ENCODE measurements around the gene LPO.

Gene LPO

DNA sequence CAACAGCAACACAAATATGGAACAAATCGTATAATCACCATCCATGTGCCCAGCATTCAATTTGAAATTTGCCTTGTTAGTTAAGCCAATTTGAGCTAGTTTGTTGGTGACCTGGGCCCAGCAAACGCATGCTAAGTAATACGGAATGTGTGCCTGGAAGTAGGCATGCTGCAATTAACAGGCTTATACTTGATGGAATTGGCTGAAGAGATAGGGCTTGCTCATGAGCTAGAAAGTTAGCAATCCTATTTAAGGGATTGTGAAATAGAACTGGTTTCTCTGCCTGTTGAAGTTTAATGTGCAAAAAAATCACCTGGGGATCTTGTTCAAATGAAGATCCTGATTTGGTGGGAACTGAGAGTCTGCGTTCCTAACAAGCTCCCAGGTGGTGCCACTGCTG lies 8.5 kb upstream of the LPO start:
- DNase-seq: no peak

DNA sequence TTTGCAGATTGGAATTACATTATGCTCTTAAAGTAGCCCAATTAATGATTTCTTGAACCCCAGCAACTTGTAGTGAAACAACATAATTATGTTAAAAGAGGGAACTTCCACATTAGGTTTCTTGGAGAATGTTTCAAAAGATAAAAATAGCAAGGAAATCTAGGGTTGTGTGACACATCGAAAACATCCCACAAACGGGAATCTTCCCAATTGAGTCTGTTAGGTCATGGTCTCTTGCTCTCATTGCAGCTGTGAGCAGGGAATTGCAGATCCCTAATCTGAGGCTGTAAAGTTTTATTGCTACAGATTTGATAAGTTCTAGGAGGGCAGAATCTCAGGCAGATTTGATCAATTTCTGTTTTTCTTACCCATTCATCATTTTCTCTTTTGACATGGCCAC lies 6.7 kb upstream of the LPO start:
- DNase-seq: no peak

DNA sequence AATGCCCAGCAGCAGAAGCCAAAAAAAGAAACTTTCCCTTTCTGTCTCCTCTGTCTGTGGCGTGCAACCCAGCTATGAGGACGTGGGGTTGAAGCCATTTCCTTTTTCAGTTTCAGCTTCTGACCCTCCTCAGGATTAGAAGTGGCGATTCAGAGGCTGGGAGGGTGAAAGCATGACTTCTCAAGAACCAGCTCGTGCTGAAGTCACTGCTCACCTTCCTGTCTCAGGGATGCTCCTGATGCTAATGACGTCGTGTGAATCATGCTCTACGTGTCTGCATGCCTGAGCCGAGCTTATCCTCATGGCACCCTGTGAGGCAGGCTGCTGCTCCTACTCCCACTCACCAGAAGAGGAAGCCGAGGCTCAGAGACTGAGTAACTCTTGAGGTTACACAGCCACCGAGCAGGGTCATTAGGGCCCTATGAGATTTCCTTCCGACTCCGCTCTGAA lies 5.7 kb upstream of the LPO start:
- DNase-seq: peak in 1 of 2 donors; percentile 23

DNA sequence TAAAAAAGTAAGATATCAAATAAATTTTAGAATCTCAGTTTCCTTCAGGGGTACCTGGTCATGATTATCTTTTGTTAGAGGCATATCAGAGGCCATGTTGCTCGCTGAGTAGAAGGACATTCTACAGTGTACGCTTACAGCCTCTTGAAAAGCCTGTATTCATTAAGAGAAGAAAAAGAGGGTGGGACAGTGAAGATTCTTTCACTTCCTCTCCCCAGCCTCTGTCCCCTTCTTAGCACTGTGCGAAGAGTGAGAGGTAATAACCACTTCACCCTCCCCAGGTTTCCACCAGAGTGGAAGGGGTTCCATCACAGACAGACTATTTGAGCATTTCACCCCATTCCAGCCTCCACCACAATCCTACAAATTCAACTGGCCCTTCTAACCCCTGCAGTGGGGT lies 4.8 kb upstream of the LPO start:
- DNase-seq: no peak

DNA sequence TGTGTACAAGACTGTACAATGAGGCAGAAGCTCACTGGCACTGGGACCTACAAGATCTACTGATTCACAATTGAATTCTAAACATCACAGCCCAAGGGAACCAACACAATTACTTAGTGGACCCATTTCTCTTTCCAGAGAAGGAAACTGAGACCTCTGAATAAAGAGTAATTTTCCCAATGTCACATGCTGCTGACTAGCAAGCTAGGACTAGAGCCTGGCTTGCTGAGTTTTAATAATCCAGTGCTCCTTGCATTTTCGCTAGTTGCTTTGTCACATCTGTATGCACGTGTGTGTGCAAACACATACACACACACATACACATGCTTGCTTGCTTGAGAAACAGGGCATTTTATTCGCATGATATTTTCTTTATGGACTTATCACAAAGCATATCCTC lies 3.9 kb upstream of the LPO start:
- DNase-seq: no peak

DNA sequence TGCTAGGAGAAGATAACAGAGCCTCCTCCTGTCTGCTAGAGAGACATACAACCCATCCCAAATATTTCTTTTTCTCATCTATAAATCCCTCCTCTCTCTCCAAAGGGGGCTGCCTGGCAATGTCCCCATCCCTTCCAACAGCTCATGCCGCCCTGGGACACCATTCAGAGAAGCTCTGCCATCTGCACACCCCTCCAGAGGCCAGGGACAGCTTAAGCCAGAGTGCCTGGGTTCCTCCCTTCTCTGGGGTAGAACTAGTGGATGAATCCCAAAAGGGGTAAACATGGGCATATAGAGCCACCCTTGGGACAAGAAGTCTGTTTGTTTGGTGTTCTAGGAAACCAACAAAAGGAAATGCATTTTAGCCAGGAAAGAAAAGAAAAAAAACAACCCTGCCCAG lies 2.6 kb upstream of the LPO start:
- DNase-seq: no peak

DNA sequence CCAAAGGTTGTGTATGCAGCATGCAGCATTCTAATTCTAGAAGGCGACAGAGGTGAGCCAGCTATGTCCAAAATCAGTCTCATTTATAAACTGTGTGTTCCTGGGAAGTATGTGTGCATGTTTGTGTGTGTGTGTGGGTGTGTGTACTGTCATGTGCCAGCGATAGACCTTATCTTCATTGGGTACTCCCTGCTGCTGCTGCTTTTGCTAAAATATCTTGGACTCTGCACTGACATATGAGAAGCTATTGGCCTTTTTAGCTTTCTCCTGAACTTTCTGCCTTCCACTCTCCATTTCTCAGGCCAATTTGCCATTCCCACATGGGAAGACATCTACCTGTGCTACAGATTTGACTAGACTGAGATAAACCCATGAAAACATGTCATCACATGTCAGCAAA lies 2.0 kb upstream of the LPO start:
- no peak for DNase-seq

DNA sequence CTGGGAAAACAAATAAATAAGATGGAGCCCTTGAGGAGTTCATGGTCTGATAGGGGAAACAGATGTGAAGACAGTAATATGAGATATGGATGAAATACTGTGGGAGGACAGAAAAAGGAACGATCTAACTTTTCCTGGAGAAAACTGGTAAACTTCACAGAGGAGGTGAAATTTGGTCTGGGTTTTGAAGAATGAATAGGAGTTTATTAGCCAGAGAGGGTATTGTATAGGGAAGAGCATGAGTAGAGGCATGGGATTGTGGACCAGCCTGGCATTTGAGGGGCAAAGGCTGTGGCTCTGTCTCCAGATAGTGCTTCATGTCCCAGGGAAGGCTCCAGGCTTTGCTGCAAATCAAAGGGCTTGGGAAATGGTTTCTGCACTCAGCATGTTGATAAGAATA lies 1.6 kb downstream of the LPO start:
- no peak for DNase-seq

DNA sequence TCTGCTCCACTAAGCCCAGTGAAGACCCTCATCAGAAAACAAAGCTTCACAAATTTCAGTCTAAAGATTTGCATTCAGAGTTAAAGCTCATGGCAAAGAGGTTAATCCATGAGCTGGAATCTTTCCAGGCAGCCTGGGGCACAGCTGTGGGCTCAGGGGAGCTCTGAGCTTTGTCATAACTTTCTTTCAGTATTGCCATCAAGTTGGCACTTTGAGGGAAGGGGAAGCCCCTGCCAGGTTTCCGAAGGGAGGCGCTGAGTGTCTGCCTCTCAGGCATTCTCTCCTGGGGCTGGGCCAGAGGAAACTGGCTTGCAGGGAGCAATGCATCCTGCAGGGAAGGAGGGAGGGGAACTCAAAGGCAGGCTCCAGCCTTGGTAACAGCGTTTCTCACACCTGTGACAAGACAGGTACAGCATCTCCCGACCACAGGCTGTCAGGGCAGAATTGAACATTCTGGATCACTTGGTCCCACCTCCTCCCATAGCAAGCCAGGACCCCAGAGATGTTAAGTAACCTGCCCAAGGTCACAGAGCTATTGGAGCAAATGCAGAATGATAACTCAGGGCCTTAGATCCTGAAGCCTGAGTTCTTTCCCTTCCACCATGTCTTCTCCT lies 3.9 kb downstream of the LPO start:
- peak in 1 of 2 donors; percentile 30 for DNase-seq

DNA sequence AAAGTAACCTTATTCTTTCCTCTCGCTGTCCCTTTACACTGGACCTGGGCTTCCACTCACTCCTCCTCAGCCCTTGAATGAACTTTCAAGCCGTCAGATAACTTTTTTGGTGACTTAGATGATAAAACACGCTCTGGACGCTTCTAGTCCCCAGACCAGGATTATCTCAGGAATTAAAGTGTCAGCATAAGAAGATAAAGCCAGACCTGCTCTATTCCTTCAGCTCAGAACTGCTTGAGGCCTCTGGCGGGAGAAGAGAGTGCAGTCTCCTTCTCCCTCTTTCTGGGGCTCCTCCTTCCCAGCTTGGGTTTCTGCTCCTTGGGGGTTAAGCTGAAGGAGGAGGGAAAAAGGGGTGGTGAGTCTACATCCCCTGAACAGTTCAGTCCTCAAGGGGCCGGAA lies 6.6 kb downstream of the LPO start:
- no peak for DNase-seq

DNA sequence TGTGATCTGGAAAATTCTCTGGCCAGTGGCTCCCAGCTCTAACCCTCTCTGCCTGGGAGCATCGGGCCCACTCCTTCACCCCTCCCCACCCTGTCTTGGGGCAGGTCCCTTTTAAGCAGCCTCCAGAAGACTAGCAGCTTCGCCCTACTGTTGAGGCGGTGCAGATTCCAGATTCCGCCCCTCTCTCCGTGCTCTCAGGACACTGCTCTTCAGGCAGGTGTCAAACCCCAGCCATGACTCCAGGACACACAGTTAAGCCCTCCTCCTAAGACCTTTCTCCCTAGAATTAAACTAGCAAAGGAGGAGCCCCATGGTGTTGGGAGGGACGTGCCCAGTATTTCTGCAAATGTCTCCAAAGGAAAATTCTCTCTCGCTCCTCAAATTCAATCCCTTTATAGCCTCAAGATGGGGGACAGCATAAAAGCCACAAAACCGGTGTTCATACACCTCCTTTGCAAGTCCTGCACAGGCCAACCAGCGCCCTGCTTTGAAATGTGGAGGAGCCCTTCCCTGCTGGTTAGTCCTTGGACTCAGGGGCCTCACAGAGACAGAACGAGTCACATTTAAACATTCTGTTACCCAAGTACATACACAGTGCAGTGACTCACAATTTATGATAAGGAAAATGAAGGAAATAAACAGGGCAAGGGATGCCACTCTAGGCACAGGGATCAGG lies 7.2 kb downstream of the LPO start:
- DNase-seq: no peak

DNA sequence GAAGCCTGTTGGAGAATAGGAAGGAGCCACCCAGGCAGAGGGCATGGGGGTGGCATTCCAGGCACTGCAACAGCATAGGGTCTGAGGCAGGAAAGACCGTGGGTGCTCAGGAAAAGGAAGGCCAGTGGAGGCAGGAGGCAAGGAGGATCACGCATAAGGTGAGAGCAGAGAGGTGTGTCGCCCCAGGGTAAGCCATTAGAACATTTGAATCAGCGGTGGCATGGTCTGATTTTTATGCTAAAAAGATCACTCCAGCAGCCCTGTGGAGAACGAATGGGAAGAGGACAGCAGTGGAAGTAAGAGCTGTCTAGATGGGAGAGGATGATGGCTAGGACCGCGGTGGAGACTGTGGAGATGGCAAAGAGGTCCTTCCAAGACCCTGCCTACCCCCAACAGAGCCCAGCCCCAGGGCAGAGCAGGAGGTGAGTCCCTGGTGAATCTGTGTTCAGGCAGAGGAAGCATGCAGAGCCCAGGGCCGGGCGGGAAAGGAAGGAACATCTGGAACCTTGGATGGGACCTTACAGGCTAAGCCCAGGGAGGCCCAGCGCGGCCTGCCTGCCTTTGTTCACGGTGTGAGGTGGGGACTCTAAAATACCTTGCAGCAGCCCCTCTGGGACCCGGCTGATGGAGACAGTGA lies 7.8 kb downstream of the LPO start:
- no peak for DNase-seq

DNA sequence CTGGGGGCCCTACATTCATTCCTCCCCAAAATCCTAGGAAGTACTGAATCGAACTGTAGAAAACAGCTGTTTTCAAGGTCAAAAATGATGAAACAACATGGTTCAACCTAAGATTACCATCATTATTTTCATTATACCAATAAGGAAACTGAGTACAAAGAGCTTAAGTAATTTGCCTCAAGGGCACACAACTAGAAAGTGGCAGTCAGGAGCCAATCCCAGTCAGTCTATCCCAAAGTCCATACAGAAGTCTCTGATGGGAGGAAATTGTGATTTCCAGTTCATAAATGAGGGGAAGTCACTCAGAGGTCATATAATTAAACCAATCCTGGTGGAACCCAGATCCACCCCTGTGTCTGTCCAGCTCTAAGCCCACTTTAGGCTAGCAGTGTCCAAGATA lies 8.4 kb downstream of the LPO start:
- DNase-seq: no peak

DNA sequence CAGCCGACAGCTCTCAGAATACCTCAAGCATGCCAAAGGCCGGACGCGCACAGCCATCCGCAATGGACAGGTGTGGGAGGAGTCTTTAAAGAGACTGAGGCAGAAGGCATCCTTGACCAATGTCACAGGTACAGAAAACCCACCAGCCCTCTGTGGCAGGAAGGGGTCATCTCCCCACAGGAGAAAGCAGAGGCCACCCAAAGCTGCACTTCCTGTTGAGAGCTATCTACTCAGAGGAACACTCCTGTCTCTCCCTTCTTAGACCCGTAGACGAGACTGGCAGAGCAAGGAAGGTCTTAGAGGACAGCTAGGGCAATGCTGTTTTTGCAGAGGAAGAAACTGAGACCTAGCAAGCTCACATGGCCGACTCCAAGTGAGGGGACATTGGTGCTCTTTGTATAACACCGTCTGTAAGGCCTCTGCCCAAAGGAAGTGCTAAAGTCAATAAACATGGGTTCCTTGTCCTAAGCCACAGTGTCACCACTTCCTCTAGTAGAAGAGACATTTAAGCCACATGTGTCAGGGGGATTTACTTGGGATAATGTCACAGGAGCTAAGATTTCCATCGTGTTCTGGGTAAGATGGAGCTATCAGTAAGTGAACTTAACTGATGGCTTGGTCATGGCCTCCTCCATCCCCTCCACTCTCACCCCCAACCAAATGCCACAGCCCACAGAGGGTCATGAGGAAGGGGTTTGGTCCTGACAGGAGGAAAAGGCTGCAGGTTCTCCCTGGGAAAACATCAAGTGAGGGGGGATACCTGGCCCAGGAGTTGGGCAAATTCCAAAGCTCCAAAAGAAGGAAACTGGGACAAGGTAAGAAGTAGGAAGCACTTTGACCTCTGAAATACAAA lies 9.4 kb downstream of the LPO start:
- DNase-seq: no peak

DNA sequence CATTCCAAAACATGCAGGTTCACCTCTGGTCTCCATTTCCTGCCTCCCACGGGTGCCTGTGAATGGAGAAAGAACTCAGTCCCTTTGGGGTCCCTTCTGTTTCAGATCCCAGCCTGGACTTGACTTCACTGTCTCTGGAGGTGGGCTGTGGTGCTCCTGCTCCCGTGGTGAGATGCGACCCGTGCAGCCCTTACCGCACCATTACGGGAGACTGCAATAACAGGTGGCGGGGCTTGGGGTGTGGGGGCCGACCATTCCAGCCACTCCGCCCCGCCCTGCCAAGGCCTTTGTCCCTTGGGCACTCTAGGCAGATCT lies 10.5 kb downstream of the LPO start:
- DNase-seq: no peak

DNA sequence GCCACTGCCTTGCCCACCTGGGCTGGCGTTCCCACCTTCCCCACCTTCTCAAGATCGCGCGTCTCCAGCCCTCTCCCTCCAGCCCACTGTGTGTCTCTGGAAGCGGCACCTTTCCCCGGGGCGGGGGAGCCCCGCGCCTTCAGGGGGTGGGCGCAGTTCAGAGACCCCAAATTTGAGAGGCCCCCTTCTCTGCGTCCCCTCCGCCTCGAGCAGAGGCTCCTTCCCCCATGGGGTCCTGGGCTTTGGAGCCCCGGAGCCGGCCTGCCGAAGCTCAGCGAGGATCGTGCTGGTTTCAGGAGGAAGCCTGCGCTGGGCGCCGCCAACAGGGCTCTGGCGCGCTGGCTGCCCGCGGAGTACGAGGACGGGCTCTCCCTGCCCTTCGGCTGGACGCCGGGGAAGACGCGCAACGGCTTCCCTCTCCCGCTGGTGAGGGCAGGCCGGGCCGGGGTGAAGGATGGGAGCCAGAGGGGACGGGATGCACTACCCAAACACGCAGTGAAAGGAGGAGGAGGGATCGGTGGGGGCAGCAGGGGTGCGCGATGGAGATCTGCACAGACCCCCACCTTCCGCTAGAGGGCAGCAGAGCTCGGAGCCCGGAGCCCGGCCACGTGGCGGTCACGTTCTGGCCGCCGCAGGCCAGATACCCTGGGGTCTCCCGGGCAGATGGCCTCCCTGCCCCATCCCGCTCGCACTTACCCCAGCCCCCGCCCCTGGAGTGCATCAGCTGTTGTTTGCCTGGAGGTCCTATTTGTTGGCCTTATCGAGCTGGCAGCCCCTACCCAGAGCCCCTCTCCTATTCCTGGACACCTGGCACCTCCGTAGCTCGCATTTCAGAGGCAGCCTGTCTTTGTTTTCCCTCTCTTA lies 11.1 kb downstream of the LPO start:
- peak; percentile 78 to 84 for DNase-seq

DNA sequence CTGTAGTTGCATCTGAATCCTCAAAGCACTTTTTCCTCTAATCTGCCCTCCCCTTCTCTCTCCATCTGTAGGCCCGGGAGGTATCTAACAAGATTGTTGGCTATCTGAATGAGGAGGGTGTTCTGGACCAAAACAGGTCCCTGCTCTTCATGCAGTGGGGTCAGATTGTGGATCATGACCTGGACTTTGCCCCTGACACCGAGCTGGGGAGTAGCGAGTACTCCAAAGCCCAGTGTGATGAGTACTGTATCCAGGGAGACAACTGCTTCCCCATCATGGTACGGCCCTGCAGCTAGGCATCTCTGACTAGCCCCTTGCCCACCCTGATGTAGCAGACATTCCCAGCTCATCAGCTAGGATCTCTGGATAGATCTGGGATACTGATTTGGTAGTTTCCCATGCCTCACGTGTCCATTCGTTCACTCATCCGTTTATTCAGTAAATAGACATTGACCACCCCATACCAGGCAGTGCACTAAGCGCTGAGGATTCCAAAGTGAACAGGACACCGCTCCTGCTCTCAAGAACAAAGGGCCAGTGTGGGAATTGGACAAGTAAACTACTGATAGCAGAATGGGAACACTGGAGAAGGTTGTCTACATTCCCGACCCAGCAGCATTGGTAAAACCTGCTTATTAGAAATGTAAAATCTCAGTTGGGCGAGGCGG lies 12.1 kb downstream of the LPO start:
- DNase-seq: no peak

DNA sequence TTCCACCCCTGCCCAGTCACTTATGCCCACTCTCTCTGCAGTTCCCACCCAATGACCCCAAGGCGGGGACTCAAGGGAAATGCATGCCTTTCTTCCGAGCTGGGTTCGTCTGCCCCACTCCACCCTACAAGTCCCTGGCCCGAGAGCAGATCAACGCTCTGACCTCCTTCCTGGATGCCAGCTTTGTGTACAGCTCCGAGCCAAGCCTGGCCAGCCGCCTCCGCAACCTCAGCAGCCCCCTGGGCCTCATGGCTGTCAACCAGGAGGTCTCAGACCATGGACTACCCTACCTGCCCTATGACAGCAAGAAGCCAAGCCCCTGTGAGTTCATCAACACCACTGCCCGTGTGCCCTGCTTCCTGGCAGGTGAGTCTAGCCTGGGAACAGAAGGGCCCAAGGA lies 13.8 kb downstream of the LPO start:
- DNase-seq: no peak

DNA sequence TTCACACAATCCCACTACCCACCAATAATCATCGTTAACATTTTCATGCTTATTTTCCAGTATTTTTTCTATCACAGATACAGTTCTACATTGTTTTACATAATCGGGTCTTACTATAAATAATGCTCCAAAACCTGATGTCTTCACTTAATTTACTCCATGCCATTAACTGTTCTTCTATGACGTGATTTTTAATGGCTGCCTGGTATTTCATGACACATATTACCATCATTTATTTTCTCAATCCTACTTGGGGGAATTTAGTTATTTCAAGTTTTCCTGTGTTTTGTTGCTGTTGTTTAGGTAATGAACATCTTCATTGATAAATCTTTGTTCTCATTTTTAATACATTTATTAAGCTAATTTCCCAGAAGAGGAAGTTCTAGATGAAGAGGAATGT lies 14.7 kb downstream of the LPO start:
- DNase-seq: no peak

DNA sequence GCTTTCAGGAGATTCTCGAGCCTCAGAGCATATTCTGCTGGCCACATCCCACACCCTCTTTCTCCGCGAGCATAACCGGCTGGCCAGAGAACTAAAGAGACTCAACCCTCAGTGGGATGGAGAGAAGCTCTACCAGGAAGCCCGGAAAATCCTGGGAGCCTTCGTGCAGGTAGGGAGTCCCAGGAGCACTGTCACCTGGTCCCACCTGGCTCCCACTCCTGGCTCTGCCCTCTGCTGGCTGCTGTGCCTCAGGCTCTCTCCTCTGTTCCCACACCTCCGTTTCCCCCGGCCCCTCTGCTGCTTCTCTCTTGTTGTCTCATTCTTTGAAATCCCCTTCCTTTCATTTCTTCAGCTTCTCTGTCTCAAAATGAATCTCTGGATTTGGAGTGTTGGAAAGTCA lies 16.4 kb downstream of the LPO start:
- DNase-seq: no peak

DNA sequence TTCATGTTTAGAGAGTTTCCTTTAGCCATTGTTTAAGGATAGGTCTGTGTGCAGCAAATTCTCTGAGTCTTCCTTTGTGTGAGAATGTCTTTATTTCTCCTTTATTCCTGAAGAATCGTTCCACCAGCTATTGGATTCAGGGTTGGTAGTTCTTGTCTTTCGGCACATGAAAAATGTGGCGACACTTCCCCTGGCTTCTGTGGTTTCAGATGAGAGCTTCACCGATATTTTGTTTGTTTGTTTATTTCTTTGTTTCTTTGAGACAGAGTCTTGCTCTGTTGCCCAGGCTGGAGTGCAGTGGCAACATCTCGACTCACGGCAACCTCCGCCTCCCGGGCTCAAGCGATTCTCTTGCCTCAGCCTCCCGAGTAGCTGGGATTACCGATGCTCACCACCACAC lies 23.8 kb downstream of the LPO start:
- no peak for DNase-seq

DNA sequence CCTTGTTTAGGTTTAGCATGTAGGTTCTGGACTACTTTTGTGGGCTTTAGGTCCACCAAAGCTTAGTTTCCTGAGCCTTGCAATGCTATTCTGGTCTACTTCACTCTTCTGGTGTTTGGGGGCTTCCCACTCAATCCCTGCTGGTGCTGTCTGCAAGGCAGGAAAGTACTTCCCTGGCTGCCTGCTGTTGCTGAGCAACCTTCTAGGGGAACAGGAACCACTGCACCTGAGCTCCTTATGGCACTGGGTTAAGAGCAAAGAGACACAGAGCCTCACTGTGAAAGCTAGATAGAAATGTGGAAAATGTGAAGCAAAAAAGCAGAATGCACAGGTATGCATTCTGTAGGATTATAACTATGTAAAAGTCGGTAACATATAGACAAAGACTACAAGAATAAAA lies 25.4 kb downstream of the LPO start:
- no peak for DNase-seq

All from stimulated activated CD4-positive, alpha-beta T cell treated with anti-CD3 and anti-CD28 coated beads, Interleukin-2, amount 100 ng/mL, for 48 hours (primary cell).